HG03520 (cell line): ENCODE data around the gene GTF3A.
"Not testable (repeated sequence)": the region's sequence is repeated elsewhere in the genome, so short reads cannot be mapped to it uniquely, and the experiment has no call there.

Experiments used
- ATAC-seq: cut with Tn5 transposase; IDR thresholded peaks from one replicate; pipeline ENCODE4 v1.9.1; 2021; ENCODE audit warnings: mild to moderate bottlenecking, moderate library complexity; ENCODE audit not compliant: unreplicated experiment

Gene GTF3A

DNA sequence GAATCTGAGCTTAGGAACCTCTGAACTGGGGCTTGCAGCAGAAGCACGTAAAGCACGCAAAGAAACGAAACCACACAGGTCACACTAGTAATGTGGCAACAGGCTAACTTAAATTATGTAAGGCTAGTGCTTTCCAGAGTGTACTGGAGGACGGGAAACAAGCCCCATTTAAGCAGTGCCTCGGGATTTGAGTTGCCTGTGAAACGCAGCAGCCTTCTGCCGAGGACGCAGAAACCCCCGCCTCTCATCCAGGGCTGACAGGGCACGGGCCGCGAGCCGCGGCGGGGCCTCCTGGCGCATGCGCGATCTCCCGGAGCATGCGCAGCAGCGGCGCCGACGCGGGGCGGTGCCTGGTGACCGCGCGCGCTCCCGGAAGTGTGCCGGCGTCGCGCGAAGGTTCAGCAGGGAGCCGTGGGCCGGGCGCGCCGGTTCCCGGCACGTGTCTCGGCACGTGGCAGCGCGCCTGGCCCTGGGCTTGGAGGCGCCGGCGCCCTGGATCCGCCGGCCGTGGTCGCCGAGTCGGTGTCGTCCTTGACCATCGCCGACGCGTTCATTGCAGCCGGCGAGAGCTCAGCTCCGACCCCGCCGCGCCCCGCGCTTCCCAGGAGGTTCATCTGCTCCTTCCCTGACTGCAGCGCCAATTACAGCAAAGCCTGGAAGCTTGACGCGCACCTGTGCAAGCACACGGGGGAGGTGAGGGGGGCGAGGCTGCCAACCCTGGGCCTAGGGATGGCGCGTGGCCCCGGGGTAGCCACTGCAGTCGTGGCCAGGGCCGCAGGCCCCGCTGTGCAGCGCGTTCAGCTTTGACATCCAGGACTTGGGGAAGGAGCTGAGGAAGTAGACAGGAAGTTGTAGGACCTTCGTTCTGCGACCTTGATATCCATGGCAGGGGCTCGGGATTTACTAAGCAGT, at the start of gene GTF3A:
TSS of gene GTF3A (plus strand) at position 374 of the 912 bp plus-strand sequence.
- peak; percentile 56 for ATAC-seq

- no peak for ATAC-seq
Observed at GRCh38 chr13:27374650-27375049, 49.8 kb upstream of the GTF3A start.

DNA sequence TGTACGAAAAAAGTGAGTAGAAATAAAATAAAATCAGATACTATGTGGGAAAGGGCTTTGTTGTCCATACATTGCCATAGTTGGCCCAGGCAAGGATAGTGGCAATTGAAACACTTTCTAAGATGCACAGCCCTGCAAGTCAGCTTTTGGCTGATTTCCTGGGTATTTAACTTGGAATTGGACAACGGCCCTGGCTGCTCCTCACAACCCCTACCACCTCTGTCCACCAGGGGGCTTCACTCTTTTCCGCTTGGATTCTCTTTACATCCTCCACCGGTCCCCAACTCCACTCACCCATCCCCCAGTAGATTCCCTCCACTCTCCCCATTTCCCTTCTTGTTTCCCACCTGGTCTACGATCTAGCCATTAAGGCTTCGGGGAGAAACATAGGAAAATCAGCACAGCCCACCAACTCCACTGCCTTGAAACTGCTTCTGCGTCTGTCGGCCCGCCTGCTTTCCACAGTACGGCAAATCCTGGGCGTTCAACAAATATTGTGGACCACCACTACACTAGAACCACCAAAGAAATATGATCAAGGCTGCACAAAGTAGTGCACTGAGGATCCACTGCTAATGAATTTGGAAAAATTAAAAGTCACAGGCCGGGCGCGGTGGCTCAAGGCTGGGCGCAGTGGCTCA, 48.6 kb upstream of the GTF3A start:
- no peak for ATAC-seq

DNA sequence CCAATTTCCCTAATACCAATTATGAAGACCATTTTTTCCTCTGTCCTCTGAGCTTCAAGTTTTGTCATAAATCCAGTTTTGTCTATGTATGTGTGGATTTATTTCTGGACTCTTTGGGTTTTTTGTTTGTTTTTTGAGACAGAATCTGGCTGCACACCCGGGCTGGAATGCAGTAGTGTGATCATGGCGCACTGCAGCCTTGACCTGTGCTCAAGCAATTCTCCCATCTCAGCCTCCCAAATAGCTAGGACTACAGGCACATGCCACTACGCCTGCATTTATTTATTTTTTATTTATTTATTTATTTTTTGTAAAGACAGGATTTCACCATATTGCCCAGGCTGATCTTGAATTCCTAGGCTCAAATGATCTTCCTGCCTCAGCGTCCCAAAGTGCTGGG, 45.3 kb upstream of the GTF3A start:
- no peak for ATAC-seq

GRCh38 chr13:27379694-27380641, 44.5 kb upstream of the GTF3A start:
- ATAC-seq = no peak

GRCh38 chr13:27381601-27382000, 42.8 kb upstream of the GTF3A start:
- ATAC-seq = no peak

GRCh38 chr13:27383104-27383921, 41.1 kb upstream of the GTF3A start:
- no peak for ATAC-seq

DNA sequence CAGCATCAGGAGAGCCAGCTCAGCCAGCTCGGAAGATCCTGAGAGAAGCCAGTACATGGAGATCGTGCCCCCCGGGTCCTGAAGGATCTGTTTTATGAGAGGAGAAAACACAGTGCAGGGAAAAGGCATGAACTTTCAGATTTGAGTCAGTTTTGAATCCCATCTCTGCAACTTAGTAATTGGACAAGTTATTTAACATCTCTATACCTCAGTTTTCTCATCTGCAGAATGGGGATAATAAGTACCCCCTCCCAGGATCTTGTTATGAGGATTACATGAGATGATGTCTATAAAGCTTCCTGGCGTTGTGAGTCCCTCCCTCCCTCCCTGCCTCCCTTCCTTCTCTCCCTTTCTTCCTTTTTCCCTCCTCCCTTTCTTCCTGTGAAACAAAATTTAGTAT, 40.1 kb upstream of the GTF3A start:
- no peak for ATAC-seq

GRCh38 chr13:27388241-27388640, 36.2 kb upstream of the GTF3A start:
- ATAC-seq = no peak

GRCh38 chr13:27389891-27390290, 34.5 kb upstream of the GTF3A start:
- ATAC-seq = no peak

GRCh38 chr13:27391471-27391870, 32.9 kb upstream of the GTF3A start:
- no peak for ATAC-seq

DNA sequence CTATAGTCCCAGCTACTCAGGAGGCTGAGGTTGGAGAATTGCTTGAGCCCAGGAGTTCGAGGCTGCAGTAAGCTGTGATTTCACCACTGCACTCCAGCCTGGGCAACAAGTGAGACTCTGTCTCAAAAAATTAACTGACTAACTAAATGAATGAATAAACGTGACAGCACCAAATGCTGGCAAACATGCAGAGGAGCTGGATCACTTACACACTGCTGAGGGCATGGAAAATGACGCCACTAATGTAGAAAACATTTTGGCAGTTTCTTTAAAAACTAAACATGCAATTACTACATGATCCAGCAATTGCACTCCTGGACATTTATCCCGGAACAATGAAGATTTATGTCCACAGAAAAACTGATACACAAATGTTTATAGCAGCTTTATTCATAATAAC, 31.3 kb upstream of the GTF3A start:
- no peak for ATAC-seq

DNA sequence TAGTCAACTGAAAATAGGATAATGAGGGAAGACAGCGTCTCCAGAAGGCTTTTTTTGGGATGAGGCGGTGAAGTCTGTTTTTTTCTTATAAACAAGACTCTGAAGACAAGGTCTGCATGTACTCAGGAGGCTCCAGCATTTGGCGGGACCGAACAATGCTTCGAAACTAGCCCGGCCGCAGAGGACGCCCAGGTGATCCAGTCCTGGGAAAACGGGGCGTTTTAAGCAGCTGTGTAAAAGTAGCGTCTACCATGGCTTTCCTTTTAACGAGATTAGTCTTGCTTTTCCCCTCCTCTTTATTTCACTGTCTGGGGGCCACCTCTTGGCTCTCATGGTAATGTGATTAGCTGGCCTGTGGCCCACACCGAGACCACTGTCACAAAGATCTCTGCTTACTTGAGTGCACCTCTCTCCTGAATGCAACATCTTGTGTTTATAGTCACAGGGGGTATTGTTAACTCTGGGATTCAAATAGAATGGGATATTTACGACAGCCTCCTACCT, 29.4 kb upstream of the GTF3A start:
- no peak for ATAC-seq

- no peak for ATAC-seq
Observed at GRCh38 chr13:27396252-27396846, 28.1 kb upstream of the GTF3A start.

- no peak for ATAC-seq
Observed at GRCh38 chr13:27398360-27398759, 26.1 kb upstream of the GTF3A start.

GRCh38 chr13:27400405-27400804, 24.0 kb upstream of the GTF3A start:
- ATAC-seq = not testable (repeated sequence)

DNA sequence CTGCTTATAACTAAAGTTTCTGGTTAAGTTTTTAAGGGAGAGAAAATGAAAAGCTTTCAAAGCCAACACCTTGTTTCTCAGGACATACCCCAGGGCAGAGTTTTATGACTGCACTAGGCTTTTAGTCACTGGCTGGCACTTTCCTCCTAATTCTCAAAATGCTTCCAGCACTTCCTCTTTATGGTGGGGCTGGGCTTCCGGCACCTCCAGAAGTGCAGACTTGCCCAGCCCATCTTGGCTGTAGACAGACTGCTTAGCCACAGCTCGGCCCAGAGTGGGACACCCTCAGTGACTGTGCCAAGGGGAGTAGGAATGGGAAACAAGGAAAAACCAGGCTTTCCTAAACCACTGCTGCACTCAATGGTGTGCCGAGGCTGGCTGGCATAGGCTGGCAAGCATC, 23.2 kb upstream of the GTF3A start:
- ATAC-seq = no peak

GRCh38 chr13:27403203-27403678, 21.2 kb upstream of the GTF3A start:
- ATAC-seq = no peak

DNA sequence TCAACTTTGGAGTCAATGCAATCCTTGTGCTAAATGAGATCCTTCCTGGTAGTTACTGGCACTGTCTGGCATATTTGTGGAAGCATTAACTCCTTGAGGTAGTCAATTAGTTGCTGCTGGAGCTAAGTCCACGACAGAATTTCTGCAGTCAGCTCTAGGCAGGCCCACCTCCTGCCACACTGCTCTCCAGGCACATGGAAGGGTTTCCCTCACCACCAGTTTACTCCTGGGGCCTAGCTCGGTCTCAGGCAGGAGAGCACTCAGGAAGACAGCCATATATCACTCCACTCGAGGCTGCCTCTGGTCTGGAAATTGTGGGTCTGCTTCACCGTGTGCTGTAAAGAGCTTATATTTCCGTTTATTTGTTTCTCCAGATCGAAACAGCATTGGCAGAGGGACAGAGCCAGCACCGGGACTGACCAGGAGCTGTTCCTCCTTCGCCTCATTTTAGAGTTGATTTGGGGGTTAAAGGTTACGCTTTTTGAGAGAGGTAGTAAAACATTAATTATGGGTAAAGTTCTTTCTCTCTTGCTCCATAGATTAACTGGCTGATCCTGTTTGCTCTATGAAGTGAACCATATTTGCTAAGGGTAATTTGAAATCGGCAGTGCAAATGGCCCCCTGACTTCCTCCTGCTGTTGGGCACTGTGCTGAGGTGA, 20.6 kb upstream of the GTF3A start:
- no peak for ATAC-seq
